H9 (cell line): Measurements from ENCODE around the gene SLC14A1. TPM values are rescaled to one million over a fixed set of nuclear protein-coding genes. Genes with fewer than 3 reads are reported as not detected.

ENCODE experiments used
- DNase-seq: peaks from one replicate; pipeline ENCODE4 v3.0.0-alpha.2; 2017
- H2AFZ ChIP-seq: one replicate; pipeline ENCODE4 v1.6.1; 2013; ENCODE audit warnings: mild to moderate bottlenecking, low read length, control low read depth, moderate library complexity
- H2AK5ac ChIP-seq: 2 replicates; pipeline ENCODE4 v1.6.1; 2013; ENCODE audit warnings: low read length, control low read depth, mixed read lengths; ENCODE audit not compliant: insufficient read length
- H2BK120ac ChIP-seq: one replicate; pipeline ENCODE4 v1.6.1; 2013; ENCODE audit warnings: low read depth, mild to moderate bottlenecking, low read length, control low read depth, inconsistent platforms; ENCODE audit not compliant: poor library complexity, severe bottlenecking
- H2BK12ac ChIP-seq: 2 replicates; pipeline ENCODE4 v1.6.1; 2013; ENCODE audit warnings: low read length, control low read depth, mixed read lengths, low read depth; ENCODE audit not compliant: insufficient read length
- H2BK15ac ChIP-seq: 2 replicates; pipeline ENCODE4 v1.6.1; 2013; ENCODE audit warnings: low read depth, low read length, control low read depth
- H2BK20ac ChIP-seq: one replicate; pipeline ENCODE4 v1.6.1; 2013; ENCODE audit warnings: low read depth, mild to moderate bottlenecking, low read length, control low read depth, inconsistent platforms; ENCODE audit not compliant: poor library complexity, severe bottlenecking
- H2BK5ac ChIP-seq: 2 replicates; pipeline ENCODE4 v1.6.1; 2013; ENCODE audit warnings: low read length, control low read depth, mixed read lengths; ENCODE audit not compliant: insufficient read length
- H3K14ac ChIP-seq: 2 replicates; pipeline ENCODE4 v1.6.1; 2013; ENCODE audit warnings: low read length, control low read depth; ENCODE audit not compliant: insufficient read depth
- H3K18ac ChIP-seq: 2 replicates; pipeline ENCODE4 v1.6.1; 2013; ENCODE audit warnings: low read depth, mild to moderate bottlenecking, mixed read lengths, low read length, control low read depth; ENCODE audit not compliant: insufficient read length
- H3K23ac ChIP-seq: 2 replicates; pipeline ENCODE4 v1.6.1; 2013; ENCODE audit warnings: low read length, control low read depth, mixed read lengths, low read depth; ENCODE audit not compliant: insufficient read length
- H3K23me2 ChIP-seq: 2 replicates; pipeline ENCODE4 v1.6.1; 2013; ENCODE audit warnings: low read depth, mild to moderate bottlenecking, mixed read lengths, low read length, control low read depth; ENCODE audit not compliant: insufficient read length, poor library complexity, severe bottlenecking
- H3K27ac ChIP-seq: 2 replicates; pipeline ENCODE4 v1.5.1; 2013; ENCODE audit warnings: low read length, control low read depth, mixed read lengths, low read depth; ENCODE audit not compliant: insufficient read length
- H3K27me3 ChIP-seq: 2 replicates; pipeline ENCODE4 v1.6.1; 2013; ENCODE audit warnings: low read length, control low read depth, inconsistent platforms; ENCODE audit not compliant: insufficient read depth
- H3K4ac ChIP-seq: 2 replicates; pipeline ENCODE4 v1.6.1; 2013; ENCODE audit warnings: low read depth, mild to moderate bottlenecking, control low read depth, inconsistent platforms, low read length, moderate library complexity
- H3K4me1 ChIP-seq: 2 replicates; pipeline ENCODE4 v1.6.1; 2013; ENCODE audit warnings: low read length, control low read depth, inconsistent platforms; ENCODE audit not compliant: insufficient read depth
- H3K4me2 ChIP-seq: 2 replicates; pipeline ENCODE4 v1.6.1; 2013; ENCODE audit warnings: low read length, control low read depth, mixed read lengths; ENCODE audit not compliant: insufficient read length, insufficient read depth
- H3K56ac ChIP-seq: 2 replicates; pipeline ENCODE4 v1.6.1; 2013; ENCODE audit warnings: low read depth, mild to moderate bottlenecking, mixed read lengths, low read length, control low read depth; ENCODE audit not compliant: insufficient read length
- H3K79me1 ChIP-seq: 2 replicates; pipeline ENCODE4 v1.6.1; 2013; ENCODE audit warnings: low read depth, mild to moderate bottlenecking, moderate library complexity, low read length, control low read depth, inconsistent platforms; ENCODE audit not compliant: insufficient read depth, poor library complexity, severe bottlenecking
- H3K79me2 ChIP-seq: 2 replicates; pipeline ENCODE4 v1.6.1; 2013; ENCODE audit warnings: low read length, control low read depth, inconsistent platforms; ENCODE audit not compliant: insufficient read depth
- H3K9ac ChIP-seq: 2 replicates; pipeline ENCODE4 v1.6.1; 2013; ENCODE audit warnings: low read length, control low read depth, mixed read lengths; ENCODE audit not compliant: insufficient read length; ENCODE audit errors: extremely low read depth
- H3K9me3 ChIP-seq: one replicate; pipeline ENCODE4 v1.6.1; 2013; ENCODE audit warnings: low read depth, low read length, inconsistent platforms; ENCODE audit not compliant: control insufficient read depth
- H3T11ph ChIP-seq: one replicate; pipeline ENCODE4 v1.6.1; 2013; ENCODE audit warnings: mild to moderate bottlenecking, low read length, control low read depth, inconsistent platforms
- H4K20me1 ChIP-seq: one replicate; pipeline ENCODE4 v1.6.1; 2013; ENCODE audit not compliant: control insufficient read depth, insufficient read length, insufficient read depth
- H4K5ac ChIP-seq: 2 replicates; pipeline ENCODE4 v1.6.1; 2013; ENCODE audit warnings: low read depth, mild to moderate bottlenecking, mixed read lengths, low read length, control low read depth; ENCODE audit not compliant: insufficient read length
- H4K8ac ChIP-seq: replicated peaks from 2 replicates; pipeline ENCODE4 v1.6.1; 2013; ENCODE audit warnings: low read length, control low read depth, mixed read lengths, low read depth; ENCODE audit not compliant: insufficient read length
- H4K91ac ChIP-seq: 2 replicates; pipeline ENCODE4 v1.6.1; 2013; ENCODE audit warnings: low read depth, mild to moderate bottlenecking, moderate library complexity, mixed read lengths, low read length, control low read depth; ENCODE audit not compliant: insufficient read length
- H3K27ac Mint-ChIP-seq, 3 experiments: 2 replicates in 2 of 3; 3 replicates in 1 of 3; pipeline ENCODE4 v1.8.0; 2020 to 2021; ENCODE audit warnings: mixed read lengths in 3 of 3, mild to moderate bottlenecking in 1 of 3, moderate library complexity in 1 of 3
- H3K27me3 Mint-ChIP-seq: 2 replicates; pipeline ENCODE4 v1.8.0; 2021; ENCODE audit warnings: low read depth, mild to moderate bottlenecking, moderate library complexity, mixed read lengths
- H3K36me3 Mint-ChIP-seq, 3 experiments: 2 replicates in 2 of 3; 3 replicates in 1 of 3; pipeline ENCODE4 v1.8.0; 2020 to 2021; ENCODE audit warnings: low read depth in 3 of 3, mixed read lengths in 3 of 3; ENCODE audit not compliant: insufficient read depth in 1 of 3
- H3K4me1 Mint-ChIP-seq, 2 experiments: 2 replicates each; pipeline ENCODE4 v1.8.0; 2020; ENCODE audit warnings: mixed read lengths in 2 of 2
- H3K4me3 Mint-ChIP-seq, 2 experiments: 2 replicates in 1 of 2; 3 replicates in 1 of 2; pipeline ENCODE4 v1.8.0; 2020 to 2021; ENCODE audit warnings: mild to moderate bottlenecking in 2 of 2, mixed read lengths in 2 of 2, moderate library complexity in 1 of 2
- H3K9me3 Mint-ChIP-seq, 2 experiments: 2 replicates in 1 of 2; 3 replicates in 1 of 2; pipeline ENCODE4 v1.8.0; 2020; ENCODE audit warnings: mild to moderate bottlenecking in 2 of 2, mixed read lengths in 2 of 2, moderate library complexity in 1 of 2
- WGBS: extraction: QIAGEN DNeasy Blood & Tissue Kit; methylation state at CpG from one replicate; pipeline ENCODE4 v1.1.7; 2013; ENCODE audit warnings: missing lambda C conversion rate, low lambda C conversion rate, mixed read lengths; ENCODE audit not compliant: insufficient read length; ENCODE audit errors: extremely low coverage; 5-methylcytosine and 5-hydroxymethylcytosine counted together
- total RNA-seq: library from RNA; stranded (reverse); gene quantifications from 2 replicates; pipeline ENCODE4 v1.2.1, GENCODE V29; 2021
- TF ChIP-seq, protein P1 (sequence below): fragments of 200-600 bp; sonication (generic); conservative IDR thresholded peaks from 3 replicates; pipeline ENCODE4 v1.8.0; 2021; ENCODE audit warnings: antibody characterized with exemption, mild to moderate bottlenecking

SLC14A1 gene
- total RNA-seq, 1 experiment from 2014 or later: not detected

DNA sequence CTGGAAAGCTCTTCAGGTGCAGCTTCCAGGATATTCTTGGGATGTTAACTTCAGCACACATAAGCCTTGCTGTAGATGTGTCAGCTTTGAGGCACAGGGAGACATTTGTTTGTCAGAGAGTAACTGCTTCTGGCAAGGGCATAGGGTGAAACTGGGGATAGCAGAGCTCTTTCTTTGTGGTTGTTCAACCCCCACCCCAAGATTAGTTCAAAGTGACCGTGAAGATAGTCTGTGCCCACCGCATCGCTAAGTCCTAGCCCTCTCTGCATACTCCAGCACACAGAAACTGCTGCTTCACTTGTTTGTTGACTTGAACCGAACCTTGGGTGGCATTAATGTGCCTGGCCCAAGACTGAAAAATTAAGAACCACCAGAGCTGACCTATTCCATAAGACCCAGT is 1.4 kb downstream of the SLC14A1 start:
- no peak for DNase-seq
- Histone ChIP-seq H2AK5ac (no peak overlapping the region), H3K18ac (no peak overlapping the region), H4K91ac (no peak overlapping the region), H3K23ac (no peak overlapping the region), H3K79me1 (no peaks in the 10 kb centered on the region), H3K9ac (no peak overlapping the region), H4K8ac (no peak overlapping the region), H3T11ph (no peak overlapping the region), H2BK5ac (no peak overlapping the region), H3K23me2 (no peaks in the 10 kb centered on the region), H2AFZ (no peak overlapping the region), H3K79me2 (no peaks in the 10 kb centered on the region), H3K14ac (no peak overlapping the region), H4K5ac (no peak overlapping the region), H3K27ac (no peak overlapping the region), H3K27me3 (no peaks in the 10 kb centered on the region), H2BK120ac (no peak overlapping the region), H3K4me1 (no peaks in the 10 kb centered on the region), H4K20me1 (no peaks in the 10 kb centered on the region), H2BK12ac (no peak overlapping the region), H3K9me3 (no peaks in the 10 kb centered on the region), H3K56ac (no peak overlapping the region), H2BK20ac (no peak overlapping the region), H2BK15ac (no peak overlapping the region), H3K4me2 (no peak overlapping the region), H3K4ac (no peak overlapping the region)
- Mint-ChIP-seq H3K27me3 (0 out of 2 replicates have a peak, but pooled peaks cover 2% of the 10 kb centered on the region), H3K9me3 (no peaks in the 10 kb centered on the region), H3K4me3 (no peak overlapping the region), H3K27ac (no peak overlapping the region), H3K36me3 (no peaks in the 10 kb centered on the region; a peak in 1 of 7 replicates), H3K4me1 (peaks cover 13 to 17% of the 10 kb centered on the region in 2 experiments)
- TF ChIP-seq, protein P1, sequence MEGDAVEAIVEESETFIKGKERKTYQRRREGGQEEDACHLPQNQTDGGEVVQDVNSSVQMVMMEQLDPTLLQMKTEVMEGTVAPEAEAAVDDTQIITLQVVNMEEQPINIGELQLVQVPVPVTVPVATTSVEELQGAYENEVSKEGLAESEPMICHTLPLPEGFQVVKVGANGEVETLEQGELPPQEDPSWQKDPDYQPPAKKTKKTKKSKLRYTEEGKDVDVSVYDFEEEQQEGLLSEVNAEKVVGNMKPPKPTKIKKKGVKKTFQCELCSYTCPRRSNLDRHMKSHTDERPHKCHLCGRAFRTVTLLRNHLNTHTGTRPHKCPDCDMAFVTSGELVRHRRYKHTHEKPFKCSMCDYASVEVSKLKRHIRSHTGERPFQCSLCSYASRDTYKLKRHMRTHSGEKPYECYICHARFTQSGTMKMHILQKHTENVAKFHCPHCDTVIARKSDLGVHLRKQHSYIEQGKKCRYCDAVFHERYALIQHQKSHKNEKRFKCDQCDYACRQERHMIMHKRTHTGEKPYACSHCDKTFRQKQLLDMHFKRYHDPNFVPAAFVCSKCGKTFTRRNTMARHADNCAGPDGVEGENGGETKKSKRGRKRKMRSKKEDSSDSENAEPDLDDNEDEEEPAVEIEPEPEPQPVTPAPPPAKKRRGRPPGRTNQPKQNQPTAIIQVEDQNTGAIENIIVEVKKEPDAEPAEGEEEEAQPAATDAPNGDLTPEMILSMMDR: no peak
- no CpG with 5 or more reads among the region's 4 CpGs for WGBS
